SU-DHL-6 (cell line): Measurements from ENCODE around the gene HMX1.

ENCODE experiments used
- H2AFZ ChIP-seq: fragments of 200-600 bp; sonication (generic); 2 replicates; pipeline ENCODE4 v1.6.1; 2014; ENCODE audit warnings: low read depth, mild to moderate bottlenecking, moderate library complexity, mixed read lengths, antibody characterized with exemption, low read length; ENCODE audit not compliant: severe bottlenecking
- H3F3A ChIP-seq: fragments of 200-600 bp; shearing (Covaris generic); 2 replicates; pipeline ENCODE4 v1.6.0; 2016; ENCODE audit warnings: antibody characterized with exemption, mild to moderate bottlenecking; ENCODE audit not compliant: insufficient read depth
- H3K27ac ChIP-seq: fragments of 200-600 bp; sonication (generic); 2 replicates; pipeline ENCODE4 v1.5.1; 2016; ENCODE audit warnings: low read depth, mild to moderate bottlenecking, low read length, moderate library complexity, mixed read lengths
- H3K27me3 ChIP-seq: fragments of 200-600 bp; sonication (generic), shearing (Covaris generic); 2 replicates; pipeline ENCODE4 v1.6.0; 2014; ENCODE audit warnings: mild to moderate bottlenecking, low read length
- H3K36me3 ChIP-seq: fragments of 200-600 bp; sonication (generic); 2 replicates; pipeline ENCODE4 v1.6.1; 2014; ENCODE audit warnings: mild to moderate bottlenecking, low read length, mixed read lengths
- H3K4me2 ChIP-seq: fragments of 300-600, 200-600 bp; shearing (Covaris generic), sonication (generic); 2 replicates; pipeline ENCODE4 v1.6.0; 2014; ENCODE audit warnings: low read length, low read depth, mild to moderate bottlenecking; ENCODE audit not compliant: poor library complexity, severe bottlenecking
- H3K4me3 ChIP-seq: fragments of 200-600 bp; sonication (generic); 2 replicates; pipeline ENCODE4 v1.5.1; 2014; ENCODE audit warnings: antibody characterized with exemption, low read length, mild to moderate bottlenecking, mixed read lengths; ENCODE audit not compliant: insufficient read depth, poor library complexity, severe bottlenecking
- H3K79me2 ChIP-seq: fragments of 200-600 bp; sonication (generic); 2 replicates; pipeline ENCODE4 v1.6.1; 2014; ENCODE audit warnings: mild to moderate bottlenecking, low read length, moderate library complexity; ENCODE audit not compliant: insufficient read depth
- H3K9ac ChIP-seq: fragments of 200-600 bp; sonication (generic); 2 replicates; pipeline ENCODE4 v1.7.0; 2014; ENCODE audit warnings: mild to moderate bottlenecking, low read length
- H3K9me2 ChIP-seq: fragments of 200-600 bp; sonication (generic); replicated peaks from 2 replicates; pipeline ENCODE4 v1.6.1; 2014; ENCODE audit warnings: low read length; ENCODE audit not compliant: insufficient read depth
- H3K9me3 ChIP-seq: fragments of 200-600 bp; sonication (generic); 2 replicates; pipeline ENCODE4 v1.6.1; 2014; ENCODE audit warnings: low read length, mixed read lengths; ENCODE audit not compliant: insufficient read depth
- H4K20me1 ChIP-seq: fragments of 200-600 bp; sonication (generic); 2 replicates; pipeline ENCODE4 v1.6.1; 2014; ENCODE audit warnings: low read depth, mild to moderate bottlenecking, antibody characterized with exemption, low read length, moderate library complexity, mixed read lengths
- EZH2phosphoT487 ChIP-seq: fragments of 200-600 bp; sonication (generic), shearing (Covaris generic); conservative IDR thresholded peaks from 2 replicates; pipeline ENCODE4 v1.6.1; 2018; ENCODE audit warnings: mild to moderate bottlenecking, antibody characterized with exemption, low read length, moderate library complexity, mixed read lengths
- TF ChIP-seq, protein P1 (sequence below): fragments of 200-600 bp; sonication (generic); IDR thresholded peaks from one replicate; pipeline ENCODE4 v1.5.1; 2017; ENCODE audit warnings: antibody characterized with exemption, mild to moderate bottlenecking, low read length, moderate library complexity; ENCODE audit not compliant: insufficient read depth, poor library complexity, severe bottlenecking

HMX1 gene

DNA sequence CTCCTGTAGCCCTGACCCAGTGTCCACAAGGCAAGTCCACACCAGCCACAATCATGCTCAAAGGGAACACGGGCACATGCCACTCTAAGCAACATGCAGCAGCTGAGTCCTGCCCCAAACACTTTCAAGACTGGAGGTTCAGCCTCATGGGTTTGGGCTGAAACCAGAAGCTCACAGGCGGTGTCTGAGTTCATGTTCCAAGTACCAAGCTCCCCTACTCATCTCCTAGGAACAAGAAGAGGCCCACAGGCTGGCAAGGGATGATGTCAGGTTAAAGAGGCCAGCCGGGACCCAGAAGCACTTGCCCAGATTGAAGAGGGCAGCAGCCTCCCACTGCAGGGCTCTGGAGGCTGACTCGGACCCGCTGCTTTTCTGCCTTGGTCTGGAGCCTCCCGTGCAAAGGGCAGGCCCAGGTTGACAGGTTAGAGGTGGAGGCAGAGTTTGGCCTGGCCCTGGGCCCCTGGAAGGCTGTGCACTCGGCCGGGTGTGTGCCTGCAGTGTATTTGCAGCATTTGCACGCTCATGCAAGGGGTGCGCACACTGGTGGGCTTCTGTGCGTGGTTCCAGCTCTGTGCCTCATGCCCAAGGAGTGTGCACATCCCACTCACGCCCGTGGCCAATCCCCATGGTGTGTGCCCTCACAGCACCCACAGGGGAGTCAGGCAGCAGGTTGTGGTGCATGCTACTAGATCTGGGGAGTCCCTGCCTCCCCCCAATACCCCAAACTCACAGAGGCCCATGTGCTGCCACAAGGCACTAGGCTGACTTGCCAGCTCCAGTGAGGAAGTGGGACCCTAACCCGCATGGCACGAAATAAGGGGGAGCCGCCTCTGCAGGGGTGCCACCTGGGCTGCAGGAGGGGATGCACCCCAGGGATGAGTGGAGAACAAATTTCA lies 2.4 kb downstream of the HMX1 start:
- no peak for TF ChIP-seq EZH2phosphoT487
- TF ChIP-seq, protein P1, sequence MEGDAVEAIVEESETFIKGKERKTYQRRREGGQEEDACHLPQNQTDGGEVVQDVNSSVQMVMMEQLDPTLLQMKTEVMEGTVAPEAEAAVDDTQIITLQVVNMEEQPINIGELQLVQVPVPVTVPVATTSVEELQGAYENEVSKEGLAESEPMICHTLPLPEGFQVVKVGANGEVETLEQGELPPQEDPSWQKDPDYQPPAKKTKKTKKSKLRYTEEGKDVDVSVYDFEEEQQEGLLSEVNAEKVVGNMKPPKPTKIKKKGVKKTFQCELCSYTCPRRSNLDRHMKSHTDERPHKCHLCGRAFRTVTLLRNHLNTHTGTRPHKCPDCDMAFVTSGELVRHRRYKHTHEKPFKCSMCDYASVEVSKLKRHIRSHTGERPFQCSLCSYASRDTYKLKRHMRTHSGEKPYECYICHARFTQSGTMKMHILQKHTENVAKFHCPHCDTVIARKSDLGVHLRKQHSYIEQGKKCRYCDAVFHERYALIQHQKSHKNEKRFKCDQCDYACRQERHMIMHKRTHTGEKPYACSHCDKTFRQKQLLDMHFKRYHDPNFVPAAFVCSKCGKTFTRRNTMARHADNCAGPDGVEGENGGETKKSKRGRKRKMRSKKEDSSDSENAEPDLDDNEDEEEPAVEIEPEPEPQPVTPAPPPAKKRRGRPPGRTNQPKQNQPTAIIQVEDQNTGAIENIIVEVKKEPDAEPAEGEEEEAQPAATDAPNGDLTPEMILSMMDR: no peak
- Histone ChIP-seq H4K20me1 (no peaks in the 10 kb centered on the region), H3K9me2 (no peaks in the 10 kb centered on the region), H3K4me3 (no peak overlapping the region), H3K9ac (no peak overlapping the region), H3K36me3 (no peaks in the 10 kb centered on the region), H3K27ac (no peak overlapping the region), H3K9me3 (no peaks in the 10 kb centered on the region), H3K27me3 (no peaks in the 10 kb centered on the region), H3K4me2 (no peak overlapping the region), H2AFZ (no peak overlapping the region), H3F3A (no peaks in the 10 kb centered on the region), H3K79me2 (no peaks in the 10 kb centered on the region)

DNA sequence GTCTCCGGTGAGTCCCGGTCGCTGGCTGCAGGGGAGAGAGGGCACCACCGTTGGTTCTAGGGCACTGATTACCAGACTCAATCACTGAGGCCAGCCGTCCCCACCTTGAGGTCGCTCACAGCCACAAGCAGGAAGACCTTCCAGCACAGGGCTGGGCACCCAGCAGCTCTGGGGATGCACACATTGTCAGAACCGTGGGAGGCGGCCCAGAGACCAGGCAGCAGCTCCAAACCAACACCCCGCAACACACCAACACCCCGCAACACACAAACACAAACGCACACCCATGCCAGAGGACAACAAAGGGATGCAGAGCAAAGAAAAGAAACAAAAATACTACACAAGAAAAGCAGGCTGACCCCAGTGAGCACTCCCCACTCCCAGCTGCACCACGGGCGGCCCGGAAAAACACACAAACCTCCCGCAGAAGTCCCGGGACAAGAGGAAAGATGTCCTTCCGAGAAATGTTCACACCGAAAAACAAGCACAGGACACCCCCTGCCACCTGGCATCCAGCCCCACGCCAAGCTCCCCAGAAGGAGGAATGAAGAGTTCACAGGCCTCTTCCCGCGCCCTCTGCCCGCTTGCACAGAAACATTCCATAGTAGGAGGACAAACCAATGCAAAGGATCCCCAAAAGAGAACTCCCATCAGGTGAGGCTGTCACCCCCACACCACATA lies 3.2 kb downstream of the HMX1 start:
- Histone ChIP-seq H3K4me3 (no peak overlapping the region), H4K20me1 (no peaks in the 10 kb centered on the region), H3K79me2 (no peaks in the 10 kb centered on the region), H3K9ac (no peak overlapping the region), H3K4me2 (no peak overlapping the region), H3K9me2 (no peaks in the 10 kb centered on the region), H3K9me3 (no peaks in the 10 kb centered on the region), H3F3A (no peaks in the 10 kb centered on the region), H2AFZ (no peak overlapping the region), H3K27me3 (no peaks in the 10 kb centered on the region), H3K36me3 (no peaks in the 10 kb centered on the region), H3K27ac (no peak overlapping the region)
- TF ChIP-seq, protein P1: no peak
- TF ChIP-seq EZH2phosphoT487: no peak

DNA sequence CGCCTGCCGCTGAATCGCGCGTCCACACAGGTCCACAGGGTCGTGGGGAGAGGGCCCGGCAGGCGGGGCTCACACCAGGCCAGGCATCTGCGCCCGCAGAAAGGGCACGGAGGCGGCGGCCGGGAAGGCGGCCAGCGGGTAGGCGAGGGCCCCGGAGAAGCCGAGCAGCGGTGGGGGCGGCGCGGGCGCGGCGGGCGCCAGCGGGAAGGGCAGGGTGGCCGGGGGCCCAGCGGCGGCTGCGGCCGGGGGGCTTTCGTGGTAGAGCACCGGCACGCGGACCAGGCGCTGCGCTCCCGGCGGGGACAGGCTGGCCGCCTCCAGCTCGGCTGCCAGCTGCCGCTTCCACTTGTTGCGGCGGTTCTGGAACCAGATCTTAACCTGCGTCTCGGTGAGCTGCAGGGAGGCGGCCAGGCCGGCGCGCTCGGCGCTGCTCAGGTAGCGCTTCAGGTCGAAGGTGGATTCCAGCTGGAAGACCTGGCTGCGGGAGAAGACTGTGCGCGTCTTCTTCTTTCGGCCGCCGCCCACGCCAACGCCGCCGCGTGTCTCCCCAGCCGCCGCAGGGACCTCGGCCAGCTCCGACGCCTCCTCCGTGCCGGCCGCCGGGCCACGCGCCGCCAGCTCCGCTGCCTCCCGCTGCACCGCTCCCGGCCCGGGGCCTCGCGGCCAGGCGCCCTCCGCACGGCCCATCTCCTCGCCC lies 3.9 kb downstream of the HMX1 start:
- Histone ChIP-seq H3K27ac (no peak overlapping the region), H3F3A (no peaks in the 10 kb centered on the region), H3K36me3 (no peaks in the 10 kb centered on the region), H3K79me2 (no peaks in the 10 kb centered on the region), H3K9ac (no peak overlapping the region), H3K4me2 (no peak overlapping the region), H3K4me3 (no peak overlapping the region), H3K27me3 (no peaks in the 10 kb centered on the region), H4K20me1 (no peaks in the 10 kb centered on the region), H3K9me3 (no peaks in the 10 kb centered on the region), H2AFZ (no peak overlapping the region), H3K9me2 (no peaks in the 10 kb centered on the region)
- no peak for TF ChIP-seq EZH2phosphoT487
- TF ChIP-seq, protein P1: no peak
